ENCODE results near the gene CDH2. TPM values are rescaled to one million over a fixed set of nuclear protein-coding genes. Genes with fewer than 3 reads are reported as not detected.

Gene CDH2
- polyA plus RNA-seq, 3 donors from 2014 or later, result 0.26 TPM; not detected in 2

GRCh38 chr18:28112056-28112470, 64.9 kb downstream of the CDH2 start:
- Mint-ChIP-seq H3K9me3 (peaks cover 0 to 13% (median 2%) of the 10 kb centered on the region in 6 donors), H3K4me3 (no peak overlapping the region), H3K36me3 (no peaks in the 10 kb centered on the region), H3K4me1 (no peaks in the 10 kb centered on the region), H3K27me3 (ENCODE audit: low read depth in 3 of 3) (no peaks in the 10 kb centered on the region), H3K27ac (no peak overlapping the region)
- DNase-seq, result no peak

- no peak for DNase-seq
- H3K4me3 Mint-ChIP-seq, result no peak overlapping the region
- H3K27ac Mint-ChIP-seq, result no peak overlapping the region
- no peaks in the 10 kb centered on the region for H3K36me3 Mint-ChIP-seq
- H3K4me1 Mint-ChIP-seq, result no peaks in the 10 kb centered on the region
- peaks cover 0 to 13% (median 2%) of the 10 kb centered on the region in 6 donors for H3K9me3 Mint-ChIP-seq
- H3K27me3 Mint-ChIP-seq (ENCODE audit: low read depth in 3 of 3), result no peaks in the 10 kb centered on the region
These were observed 66.0 kb downstream of the CDH2 start for GRCh38 chr18:28110924-28111323.

- H3K4me3 Mint-ChIP-seq, result no peak overlapping the region
These were observed 67.0 kb downstream of the CDH2 start for GRCh38 chr18:28109781-28110560.

GRCh38 chr18:28108814-28109213, 68.1 kb downstream of the CDH2 start:
- no peaks in the 10 kb centered on the region for H3K36me3 Mint-ChIP-seq
- H3K27ac Mint-ChIP-seq, result no peak overlapping the region
- no peaks in the 10 kb centered on the region for H3K4me1 Mint-ChIP-seq
- no peaks in the 10 kb centered on the region for H3K27me3 Mint-ChIP-seq (ENCODE audit: low read depth in 3 of 3)
- no peak for DNase-seq
- H3K4me3 Mint-ChIP-seq, result no peak overlapping the region
- peaks cover 0 to 13% (median 3%) of the 10 kb centered on the region in 6 donors for H3K9me3 Mint-ChIP-seq

More at GRCh38 chr18:28109781-28110560, 67.0 kb downstream of the CDH2 start:
- DNase-seq, result no peak
- H3K27ac Mint-ChIP-seq, result no peak overlapping the region
- peaks cover 0 to 13% (median 2%) of the 10 kb centered on the region in 6 donors for H3K9me3 Mint-ChIP-seq
- H3K27me3 Mint-ChIP-seq (ENCODE audit: low read depth in 3 of 3), result no peaks in the 10 kb centered on the region
- no peaks in the 10 kb centered on the region for H3K36me3 Mint-ChIP-seq
- H3K4me1 Mint-ChIP-seq, result no peaks in the 10 kb centered on the region

- no peak overlapping the region for H3K27ac Mint-ChIP-seq
- DNase-seq, result no peak
- no peaks in the 10 kb centered on the region for H3K27me3 Mint-ChIP-seq (ENCODE audit: low read depth in 3 of 3)
These were observed 68.7 kb downstream of the CDH2 start for GRCh38 chr18:28108254-28108653.

GRCh38 chr18:28099237-28099636, 77.7 kb downstream of the CDH2 start:
- Mint-ChIP-seq H3K9me3 (peaks cover 0 to 13% (median 3%) of the 10 kb centered on the region in 6 donors), H3K27me3 (ENCODE audit: low read depth in 3 of 3) (peaks cover 0 to 3% (median 0%) of the 10 kb centered on the region in 3 donors), H3K27ac (no peak overlapping the region), H3K4me3 (no peak overlapping the region), H3K36me3 (no peaks in the 10 kb centered on the region), H3K4me1 (no peaks in the 10 kb centered on the region)
- DNase-seq, result no peak

More at GRCh38 chr18:28108254-28108653, 68.7 kb downstream of the CDH2 start:
- H3K36me3 Mint-ChIP-seq, result no peaks in the 10 kb centered on the region
- no peak overlapping the region for H3K4me3 Mint-ChIP-seq
- peaks cover 0 to 13% (median 2%) of the 10 kb centered on the region in 6 donors for H3K9me3 Mint-ChIP-seq
- H3K4me1 Mint-ChIP-seq, result no peaks in the 10 kb centered on the region

- Mint-ChIP-seq H3K27me3 (ENCODE audit: low read depth in 3 of 3) (peaks cover 0 to 3% (median 0%) of the 10 kb centered on the region in 3 donors), H3K4me1 (no peaks in the 10 kb centered on the region), H3K27ac (no peak overlapping the region), H3K9me3 (peaks cover 0 to 13% (median 2%) of the 10 kb centered on the region in 6 donors), H3K36me3 (no peaks in the 10 kb centered on the region), H3K4me3 (no peak overlapping the region)
- DNase-seq, result no peak
These were observed 81.3 kb downstream of the CDH2 start for GRCh38 chr18:28095631-28096030.

- no peak overlapping the region for H3K27ac Mint-ChIP-seq
- peaks cover 0 to 13% (median 2%) of the 10 kb centered on the region in 6 donors for H3K9me3 Mint-ChIP-seq
- H3K4me3 Mint-ChIP-seq, result no peak overlapping the region
- H3K27me3 Mint-ChIP-seq (ENCODE audit: low read depth in 3 of 3), result peaks cover 0 to 3% (median 0%) of the 10 kb centered on the region in 3 donors
- no peaks in the 10 kb centered on the region for H3K4me1 Mint-ChIP-seq
- H3K36me3 Mint-ChIP-seq, result no peaks in the 10 kb centered on the region
- DNase-seq, result no peak
These were observed 81.9 kb downstream of the CDH2 start for GRCh38 chr18:28095041-28095440.

- H3K4me1 Mint-ChIP-seq, result no peaks in the 10 kb centered on the region
- no peaks in the 10 kb centered on the region for H3K27me3 Mint-ChIP-seq (ENCODE audit: low read depth in 3 of 3)
- H3K9me3 Mint-ChIP-seq, result peaks cover 0 to 13% (median 1%) of the 10 kb centered on the region in 6 donors
- H3K4me3 Mint-ChIP-seq, result no peak overlapping the region
- H3K36me3 Mint-ChIP-seq, result no peaks in the 10 kb centered on the region
- no peak overlapping the region for H3K27ac Mint-ChIP-seq
- DNase-seq, result no peak
These were observed 85.7 kb downstream of the CDH2 start for GRCh38 chr18:28091197-28091596.

- Mint-ChIP-seq H3K9me3 (peaks cover 0 to 8% (median 0%) of the 10 kb centered on the region in 6 donors), H3K27ac (no peak overlapping the region), H3K27me3 (ENCODE audit: low read depth in 3 of 3) (no peaks in the 10 kb centered on the region), H3K36me3 (no peaks in the 10 kb centered on the region), H3K4me3 (no peak overlapping the region), H3K4me1 (no peaks in the 10 kb centered on the region)
- DNase-seq, result no peak
These were observed 88.5 kb downstream of the CDH2 start for GRCh38 chr18:28088477-28088876.

- DNase-seq, result no peak
- H3K4me3 Mint-ChIP-seq, result no peak overlapping the region
- peaks cover 0 to 6% (median 0%) of the 10 kb centered on the region in 6 donors for H3K9me3 Mint-ChIP-seq
- no peaks in the 10 kb centered on the region for H3K4me1 Mint-ChIP-seq
- H3K27ac Mint-ChIP-seq, result no peak overlapping the region
- no peaks in the 10 kb centered on the region for H3K36me3 Mint-ChIP-seq
- H3K27me3 Mint-ChIP-seq (ENCODE audit: low read depth in 3 of 3), result no peaks in the 10 kb centered on the region
These were observed 90.0 kb downstream of the CDH2 start for GRCh38 chr18:28086670-28087552.

- Mint-ChIP-seq H3K27me3 (ENCODE audit: low read depth in 3 of 3) (peaks cover 0 to 4% (median 0%) of the 10 kb centered on the region in 3 donors), H3K4me1 (no peaks in the 10 kb centered on the region), H3K27ac (no peak overlapping the region), H3K9me3 (peaks cover 0 to 2% (median 0%) of the 10 kb centered on the region in 6 donors), H3K4me3 (no peak overlapping the region), H3K36me3 (no peaks in the 10 kb centered on the region)
- no peak for DNase-seq
These were observed 95.4 kb downstream of the CDH2 start for GRCh38 chr18:28081516-28081915.

- Mint-ChIP-seq H3K4me1 (no peaks in the 10 kb centered on the region), H3K4me3 (no peak overlapping the region), H3K36me3 (no peaks in the 10 kb centered on the region), H3K9me3 (peaks cover 0 to 3% (median 0%) of the 10 kb centered on the region in 6 donors), H3K27me3 (ENCODE audit: low read depth in 3 of 3) (peaks cover 0 to 4% (median 0%) of the 10 kb centered on the region in 3 donors), H3K27ac (no peak overlapping the region)
- no peak for DNase-seq
These were observed 96.0 kb downstream of the CDH2 start for GRCh38 chr18:28080876-28081300.

GRCh38 chr18:28079883-28080282, 97.0 kb downstream of the CDH2 start:
- Mint-ChIP-seq H3K27me3 (ENCODE audit: low read depth in 3 of 3) (peaks cover 0 to 4% (median 0%) of the 10 kb centered on the region in 3 donors), H3K4me3 (no peak overlapping the region), H3K27ac (no peak overlapping the region), H3K9me3 (peaks cover 0 to 8% (median 0%) of the 10 kb centered on the region in 6 donors), H3K36me3 (no peaks in the 10 kb centered on the region), H3K4me1 (no peaks in the 10 kb centered on the region)
- no peak for DNase-seq

Measured in immature natural killer cell (primary cell).